SK-N-SH (cell line): ENCODE measurements around the gene SLC46A2. TPM values are rescaled to one million over a fixed set of nuclear protein-coding genes. Genes with fewer than 3 reads are reported as not detected.

Source experiments
- CTCF ChIA-PET: fragments of 300-600, 350-600 bp; formaldehyde crosslinking; extraction: SDS; loops from one replicate; lab custom pipeline; 2021; lab: Yijun Ruan, JAX
- POLR2A ChIA-PET: fragments of 350-600 bp; sonication (Branson Sonifier 250); formaldehyde crosslinking; extraction: SDS; loops from one replicate; lab custom pipeline; 2020; ENCODE audit warnings: antibody characterized with exemption, inconsistent platforms; lab: Yijun Ruan, JAX
- DNase-seq: peaks from one replicate; pipeline ENCODE4 v3.0.0; 2012
- H2AFZ ChIP-seq: fragments of 200-600 bp; sonication (generic); 2 replicates; pipeline ENCODE4 v1.8.1; 2016; ENCODE audit warnings: antibody characterized with exemption, mild to moderate bottlenecking, low read depth
- H3F3A ChIP-seq: fragments of 200-600 bp; sonication (generic); replicated peaks from 2 replicates; pipeline ENCODE3; 2016; ENCODE audit warnings: antibody characterized with exemption, mild to moderate bottlenecking; ENCODE audit not compliant: insufficient read depth
- H3K27ac ChIP-seq, 2 experiments: fragments of 200-500 bp in 1 of 2; fragments of 200-600 bp in 1 of 2; sonication (Bioruptor generic) in 1 of 2; sonication (generic), shearing (Covaris generic) in 1 of 2; 2 replicates each; pipeline versions ENCODE4 v1.5.1 to v1.6.1; 2014 to 2016; ENCODE audit warnings: low read depth in 2 of 2, inconsistent platforms in 1 of 2, low read length in 1 of 2, mild to moderate bottlenecking in 1 of 2, mixed read lengths in 1 of 2
- H3K27me3 ChIP-seq: fragments of 200-600 bp; sonication (generic), shearing (Covaris generic); 2 replicates; pipeline ENCODE4 v1.6.1; 2016; ENCODE audit warnings: mixed run types; ENCODE audit not compliant: insufficient read depth
- H3K36me3 ChIP-seq, 2 experiments: fragments of 200-500 bp in 1 of 2; fragments of 200-600 bp in 1 of 2; sonication (Bioruptor generic) in 1 of 2; sonication (generic) in 1 of 2; replicated peaks in 1 of 2; 2 replicates each; pipeline versions ENCODE3 to v1.5.1; 2014 to 2016; ENCODE audit warnings: low read length in 1 of 2, mild to moderate bottlenecking in 1 of 2; ENCODE audit not compliant: insufficient read depth in 2 of 2, control insufficient read depth in 1 of 2
- H3K4me1 ChIP-seq, 2 experiments: fragments of 200-500 bp in 1 of 2; fragments of 200-600 bp in 1 of 2; sonication (Bioruptor generic) in 1 of 2; sonication (generic), shearing (Covaris generic) in 1 of 2; 2 replicates each; pipeline versions ENCODE4 v1.5.1 to v1.6.1; 2014 to 2016; ENCODE audit warnings: low read depth in 1 of 2, low read length in 1 of 2, mixed run types in 1 of 2; ENCODE audit not compliant: insufficient read depth in 2 of 2, control insufficient read depth in 1 of 2
- H3K4me2 ChIP-seq: fragments of 200-600 bp; sonication (generic), shearing (Covaris generic); 2 replicates; pipeline ENCODE4 v1.6.1; 2017; ENCODE audit warnings: mixed run types
- H3K4me3 ChIP-seq, 2 experiments: fragments of 200-500 bp in 1 of 2; fragments of 200-600 bp in 1 of 2; sonication (Bioruptor generic) in 1 of 2; sonication (generic), shearing (Covaris generic) in 1 of 2; 2 replicates each; pipeline versions ENCODE4 v1.5.1 to v1.8.1; 2014 to 2016; ENCODE audit warnings: low read depth in 2 of 2, inconsistent platforms in 1 of 2, low read length in 1 of 2, mild to moderate bottlenecking in 1 of 2, mixed read lengths in 1 of 2, moderate library complexity in 1 of 2
- H3K79me2 ChIP-seq: fragments of 200-600 bp; sonication (generic); 2 replicates; pipeline ENCODE4 v1.8.1; 2017; ENCODE audit warnings: mild to moderate bottlenecking; ENCODE audit not compliant: insufficient read depth
- H3K9ac ChIP-seq: fragments of 200-600 bp; sonication (generic); 2 replicates; pipeline ENCODE4 v1.6.1; 2017; ENCODE audit warnings: mixed run types
- H3K9me2 ChIP-seq: fragments of 200-600 bp; sonication (generic); 2 replicates; pipeline ENCODE4 v1.6.1; 2017; ENCODE audit warnings: mixed run types
- H3K9me3 ChIP-seq: fragments of 200-600 bp; sonication (generic); 2 replicates; pipeline ENCODE4 v1.6.1; 2017; ENCODE audit warnings: mixed run types, mild to moderate bottlenecking, moderate library complexity
- H4K20me1 ChIP-seq: fragments of 200-600 bp; sonication (generic); 2 replicates; pipeline ENCODE4 v1.6.1; 2017; ENCODE audit warnings: mild to moderate bottlenecking, mixed run types; ENCODE audit not compliant: insufficient read depth
- CHD2 ChIP-seq: fragments of 150-350 bp; IDR thresholded peaks from 2 replicates; pipeline ENCODE4 v1.6.1; 2018; ENCODE audit warnings: low read length; ENCODE audit not compliant: partially characterized antibody
- ELF1 ChIP-seq: IDR thresholded peaks from 2 replicates; pipeline ENCODE4 v1.4.0; 2012
- FOXJ3 ChIP-seq: sonication (generic); formaldehyde crosslinking; IDR thresholded peaks from 2 replicates; pipeline ENCODE4 v1.5.1; 2020; ENCODE audit warnings: mild to moderate bottlenecking, missing genetic modification reagents
- FOXM1 ChIP-seq: IDR thresholded peaks from 2 replicates; pipeline ENCODE4 v1.4.0; 2012; ENCODE audit warnings: low read depth, mild to moderate bottlenecking
- GABPA ChIP-seq: IDR thresholded peaks from 2 replicates; pipeline ENCODE4 v1.4.0; 2012; ENCODE audit warnings: low read depth, mild to moderate bottlenecking
- GATA2 ChIP-seq: sonication (generic); formaldehyde crosslinking; IDR thresholded peaks from 2 replicates; pipeline ENCODE4 v1.5.0; 2020; ENCODE audit warnings: mild to moderate bottlenecking, missing genetic modification reagents
- IRF3 ChIP-seq: fragments of 150-350 bp; IDR thresholded peaks from 2 replicates; pipeline ENCODE4 v1.6.1; 2016; ENCODE audit warnings: mild to moderate bottlenecking, low read depth, low read length
- MAX ChIP-seq: IDR thresholded peaks from 2 replicates; pipeline ENCODE4 v1.4.0; 2012; ENCODE audit warnings: low read depth
- MEF2A ChIP-seq: IDR thresholded peaks from 2 replicates; pipeline ENCODE4 v1.4.0; 2012; ENCODE audit warnings: low read depth, borderline replicate concordance
- NRF1 ChIP-seq: IDR thresholded peaks from 2 replicates; pipeline ENCODE4 v1.6.1; 2012; ENCODE audit warnings: low read depth, mild to moderate bottlenecking, low read length
- PBX3 ChIP-seq: IDR thresholded peaks from 2 replicates; pipeline ENCODE4; 2012
- POLR2AphosphoS5 ChIP-seq: IDR thresholded peaks from 2 replicates; pipeline ENCODE4 v1.6.1; 2012; ENCODE audit warnings: low read depth, low read length
- RCOR1 ChIP-seq: fragments of 150-350 bp; IDR thresholded peaks from 2 replicates; pipeline ENCODE4 v1.6.1; 2017; ENCODE audit warnings: antibody characterized with exemption, low read length
- TCF12 ChIP-seq: IDR thresholded peaks from 2 replicates; pipeline ENCODE4 v1.4.0; 2012
- TEAD4 ChIP-seq: IDR thresholded peaks from 2 replicates; pipeline ENCODE4 v1.4.0; 2012; ENCODE audit warnings: mild to moderate bottlenecking, borderline replicate concordance; ENCODE audit not compliant: insufficient read depth
- YY1 ChIP-seq: IDR thresholded peaks from 2 replicates; pipeline ENCODE4 v1.4.0; 2012; ENCODE audit warnings: low read depth, mild to moderate bottlenecking
- ZBTB33 ChIP-seq: IDR thresholded peaks from 2 replicates; pipeline ENCODE4 v1.4.0; 2012; ENCODE audit warnings: low read depth, borderline replicate concordance
- WGBS: methylation state at CpG from one replicate; pipeline ENCODE4 v1.1.6; 2017; ENCODE audit warnings: low lambda C conversion rate; 5-methylcytosine and 5-hydroxymethylcytosine counted together
- polyA plus RNA-seq, 3 experiments: library from polyadenylated mRNA; depleted of rRNA; stranded (reverse); fragments of >200 nt; gene quantifications; 2 replicates each; pipeline ENCODE4 v1.2.3, GENCODE V29; 2012

SLC46A2 gene
- polyA plus RNA-seq, 1 of the 3 experiments (the other 2 are of a cell fraction): not detected

- 94% methylated on average over 10 of the region's 10 CpGs for WGBS
- H3F3A ChIP-seq: no peaks in the 10 kb centered on the region
- peaks cover 0 to 6% of the 10 kb centered on the region in 2 experiments for H3K36me3 ChIP-seq
- H3K9me3 ChIP-seq: no peaks in the 10 kb centered on the region
- POLR2A ChIA-PET: no interaction called here
- no peak overlapping the region for H3K4me3 ChIP-seq
- no peaks in the 10 kb centered on the region for H3K79me2 ChIP-seq
- no peak overlapping the region for H3K4me2 ChIP-seq
- H3K27ac ChIP-seq: no peak overlapping the region
- no peak for DNase-seq
- no peak for TF ChIP-seq IRF3
- no peak for TF ChIP-seq FOXJ3 (CRISPR knock-in tag)
- TF ChIP-seq YY1: no peak
- no peak for TF ChIP-seq ZBTB33
- no peak for TF ChIP-seq NRF1
- TF ChIP-seq MEF2A: no peak
- no peak for TF ChIP-seq POLR2AphosphoS5
- no peak for TF ChIP-seq GABPA
- TF ChIP-seq GATA2 (CRISPR knock-in tag): no peak
- no peaks in the 10 kb centered on the region for H3K9me2 ChIP-seq
- H3K9ac ChIP-seq: no peak overlapping the region
- H2AFZ ChIP-seq: no peak overlapping the region
- H3K27me3 ChIP-seq: no peaks in the 10 kb centered on the region
- H4K20me1 ChIP-seq: no peaks in the 10 kb centered on the region
- no peaks in the 10 kb centered on the region for H3K4me1 ChIP-seq
- CTCF ChIA-PET: interaction anchor here (1.2 kb wide), 1 partner anchor 24 kb away, joined by 5 read pairs; no protein-coding TSS in a partner anchor
These were observed 22.2 kb downstream of the SLC46A2 start for GRCh38 chr9:112868461-112868860.

GRCh38 chr9:112867275-112867991, 23.2 kb downstream of the SLC46A2 start:
- Histone ChIP-seq H4K20me1 (no peaks in the 10 kb centered on the region), H3K9me2 (no peaks in the 10 kb centered on the region), H3K27ac (peak overlapping the region in 1 of 2 experiments; percentile 27; a peak in 1 of 4 replicates), H3F3A (no peaks in the 10 kb centered on the region), H3K27me3 (no peaks in the 10 kb centered on the region), H3K9ac (no peak overlapping the region), H3K4me2 (no peak overlapping the region), H3K4me3 (no peak overlapping the region), H3K9me3 (no peaks in the 10 kb centered on the region), H3K4me1 (no peaks in the 10 kb centered on the region), H3K79me2 (no peaks in the 10 kb centered on the region), H2AFZ (no peak overlapping the region), H3K36me3 (peaks cover 0 to 6% of the 10 kb centered on the region in 2 experiments)
- ChIA-PET CTCF (no interaction called here), POLR2A (no interaction called here)
- 50% methylated on average over 3 of the region's 3 CpGs for WGBS
- no peak for DNase-seq
- TF ChIP-seq CHD2 (no peak), ZBTB33 (no peak), PBX3 (no peak), YY1 (no peak), TCF12 (no peak), FOXM1 (no peak), ELF1 (no peak), GABPA (no peak), RCOR1 (no peak), MAX (no peak), TEAD4 (no peak)
